K562 (cell line): ENCODE results near the gene CLIP1. TPM values are rescaled to one million over a fixed set of nuclear protein-coding genes. Genes with fewer than 3 reads are reported as not detected.

Experiments
- FOXK2 ChIP-seq, 2 experiments: fragments of 450-650 bp; IDR thresholded peaks in 1 of 2; conservative IDR thresholded peaks in 1 of 2; 2 replicates each; pipeline ENCODE4 v1.6.1; 2016; ENCODE audit warnings: low read depth in 2 of 2, mild to moderate bottlenecking in 1 of 2
- GABPA ChIP-seq: fragments of 200-800 bp; sonication (Bioruptor generic); conservative IDR thresholded peaks from 2 replicates; pipeline ENCODE4 v1.6.1; 2016; ENCODE audit warnings: low read depth, missing genetic modification characterization, missing compliant biosample characterization
- HEY1 ChIP-seq: fragments of 250-450 bp; sonication (Bioruptor Pico); IDR thresholded peaks from 2 replicates; pipeline ENCODE4 v1.5.0; 2020; ENCODE audit warnings: mild to moderate bottlenecking, moderate library complexity, borderline replicate concordance
- SAFB2 ChIP-seq: fragments of 200-400 bp; formaldehyde crosslinking; IDR thresholded peaks from 2 replicates; pipeline ENCODE4 v1.6.1; 2018; ENCODE audit warnings: borderline replicate concordance, low read length, low read depth, moderate library complexity; ENCODE audit not compliant: severe bottlenecking
- ZNF217 ChIP-seq: sonication (generic); formaldehyde crosslinking; IDR thresholded peaks from 2 replicates; pipeline ENCODE4 v1.8.0; 2022; ENCODE audit warnings: mild to moderate bottlenecking, missing genetic modification reagents
- ZNF282 ChIP-seq: sonication (generic); formaldehyde crosslinking; IDR thresholded peaks from 2 replicates; pipeline ENCODE4 v1.8.1; 2023; ENCODE audit warnings: missing genetic modification reagents
- ZNF444 ChIP-seq: fragments of 250-450 bp; sonication (Bioruptor Pico); IDR thresholded peaks from 2 replicates; pipeline ENCODE4 v1.4.0; 2020; ENCODE audit warnings: mild to moderate bottlenecking, moderate library complexity
- polyA plus RNA-seq, 8 experiments: library from polyadenylated mRNA; depleted of rRNA in 4 of 8; stranded (reverse) in 5 of 8; unstranded in 3 of 8; fragments of >200 nt; fragmentation: Nextera tagmentation in 2 of 8; fragmentation: Illumina TruSeq in 1 of 8; extraction: Ambion mirVana in 2 of 8; extraction: Trizol in 1 of 8; gene quantifications; 2 replicates each; pipeline versions ENCODE4 v1.2.1 to v1.2.3, GENCODE V29; 2011 to 2014; ENCODE audit warnings: inconsistent platforms in 1 of 8, missing spikeins in 1 of 8
- total RNA-seq, 7 experiments: library from RNA; depleted of rRNA in 6 of 7; stranded (reverse); fragments of >200 nt in 6 of 7; fragmentation: Illumina TruSeq in 2 of 7; extraction: Trizol in 2 of 7; gene quantifications; 2 replicates each; pipeline versions ENCODE4 v1.2.1 to v1.2.3, GENCODE V29; 2011 to 2021; ENCODE audit warnings: low replicate concordance in 1 of 7
- TF ChIP-seq, protein P1 (sequence below), 2 experiments: fragments of 450-650 bp; formaldehyde crosslinking in 1 of 2; IDR thresholded peaks; 2 replicates each; pipeline versions ENCODE4 v1.4.0 to v1.6.1; 2014 to 2020; ENCODE audit warnings: mild to moderate bottlenecking in 2 of 2, borderline replicate concordance in 1 of 2, low read depth in 1 of 2
- TF ChIP-seq, protein P2 (sequence below): sonication (generic); formaldehyde crosslinking; IDR thresholded peaks from 2 replicates; pipeline ENCODE4 v1.8.0; 2023; ENCODE audit warnings: mild to moderate bottlenecking, missing genetic modification reagents
- TF ChIP-seq, protein P3 (sequence below): sonication (generic); formaldehyde crosslinking; IDR thresholded peaks from 2 replicates; pipeline ENCODE4 v1.8.0; 2022; ENCODE audit warnings: missing genetic modification reagents, mild to moderate bottlenecking, moderate library complexity, borderline replicate concordance
- TF ChIP-seq, protein P4 (sequence below): sonication (generic); IDR thresholded peaks from 2 replicates; pipeline ENCODE4 v1.6.1; 2016

CLIP1 gene
- total and polyA plus RNA-seq, 9 of the 15 experiments (the other 6 are each of a cell fraction or from before 2014, with no cell fraction given) = 5.8 to 33.9 (median 27.6) TPM

DNA sequence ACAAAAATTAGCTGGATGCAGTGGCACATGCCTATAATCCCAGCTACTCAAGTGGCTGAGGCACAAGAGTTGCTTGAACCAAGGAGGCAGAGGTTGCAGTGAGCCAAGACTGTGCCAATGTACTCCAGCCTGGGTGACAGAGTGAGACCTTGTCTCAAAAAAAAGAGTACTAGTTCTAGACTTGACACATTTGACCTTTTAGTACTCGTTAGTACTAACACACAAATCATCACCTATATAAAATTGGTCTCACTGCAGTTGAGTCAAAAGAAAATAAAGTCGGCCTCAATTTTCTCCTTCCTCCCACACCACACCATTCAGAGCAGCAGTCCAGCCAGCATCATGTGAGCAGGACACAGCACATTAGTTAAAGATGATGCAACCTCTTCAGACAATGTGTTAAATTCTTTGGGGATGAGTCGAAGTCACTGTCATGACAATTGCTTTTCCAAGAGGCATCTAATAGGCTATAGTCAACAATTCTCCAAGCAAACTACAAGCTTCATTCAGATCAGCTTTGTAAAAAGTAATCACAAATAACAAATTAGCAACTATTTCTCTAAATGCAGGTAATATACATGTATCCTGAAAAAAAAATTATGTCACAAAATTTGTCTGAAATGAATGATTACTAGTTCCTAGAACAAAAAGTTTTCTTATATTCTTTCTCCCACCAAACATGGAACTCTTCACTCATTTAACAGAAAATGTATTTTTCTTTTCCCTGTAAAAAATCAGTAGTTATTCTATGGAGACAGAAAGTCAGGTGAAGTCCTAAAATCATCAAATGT is 55.6 kb downstream of the CLIP1 start (continued):
- 0 out of 4 replicates have a peak, but pooled peaks of 1 of the 2 experiments have one; percentile 31 for TF ChIP-seq FOXK2 (conservative IDR thresholded peaks at IDR 0.05 in 1 of 2, IDR thresholded peaks at IDR 0.05 in 1 of 2; ENCODE audit: low read depth in 2 of 2)
- TF ChIP-seq HEY1 (CRISPR knock-in tag) = no peak
- TF ChIP-seq SAFB2 = no peak
- TF ChIP-seq, protein P1, sequence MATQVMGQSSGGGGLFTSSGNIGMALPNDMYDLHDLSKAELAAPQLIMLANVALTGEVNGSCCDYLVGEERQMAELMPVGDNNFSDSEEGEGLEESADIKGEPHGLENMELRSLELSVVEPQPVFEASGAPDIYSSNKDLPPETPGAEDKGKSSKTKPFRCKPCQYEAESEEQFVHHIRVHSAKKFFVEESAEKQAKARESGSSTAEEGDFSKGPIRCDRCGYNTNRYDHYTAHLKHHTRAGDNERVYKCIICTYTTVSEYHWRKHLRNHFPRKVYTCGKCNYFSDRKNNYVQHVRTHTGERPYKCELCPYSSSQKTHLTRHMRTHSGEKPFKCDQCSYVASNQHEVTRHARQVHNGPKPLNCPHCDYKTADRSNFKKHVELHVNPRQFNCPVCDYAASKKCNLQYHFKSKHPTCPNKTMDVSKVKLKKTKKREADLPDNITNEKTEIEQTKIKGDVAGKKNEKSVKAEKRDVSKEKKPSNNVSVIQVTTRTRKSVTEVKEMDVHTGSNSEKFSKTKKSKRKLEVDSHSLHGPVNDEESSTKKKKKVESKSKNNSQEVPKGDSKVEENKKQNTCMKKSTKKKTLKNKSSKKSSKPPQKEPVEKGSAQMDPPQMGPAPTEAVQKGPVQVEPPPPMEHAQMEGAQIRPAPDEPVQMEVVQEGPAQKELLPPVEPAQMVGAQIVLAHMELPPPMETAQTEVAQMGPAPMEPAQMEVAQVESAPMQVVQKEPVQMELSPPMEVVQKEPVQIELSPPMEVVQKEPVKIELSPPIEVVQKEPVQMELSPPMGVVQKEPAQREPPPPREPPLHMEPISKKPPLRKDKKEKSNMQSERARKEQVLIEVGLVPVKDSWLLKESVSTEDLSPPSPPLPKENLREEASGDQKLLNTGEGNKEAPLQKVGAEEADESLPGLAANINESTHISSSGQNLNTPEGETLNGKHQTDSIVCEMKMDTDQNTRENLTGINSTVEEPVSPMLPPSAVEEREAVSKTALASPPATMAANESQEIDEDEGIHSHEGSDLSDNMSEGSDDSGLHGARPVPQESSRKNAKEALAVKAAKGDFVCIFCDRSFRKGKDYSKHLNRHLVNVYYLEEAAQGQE (IDR thresholded peaks at IDR 0.05; ENCODE audit: borderline replicate concordance) = no peak; the same call in 1 of the 2 replicates
- TF ChIP-seq, protein P1 (CRISPR knock-in tag; IDR thresholded peaks at IDR 0.05; ENCODE audit: low read depth) = no peak
- TF ChIP-seq GABPA (tag) = no peak
- TF ChIP-seq ZNF444 (CRISPR knock-in tag) = 0 out of 2 replicates have a peak, but pooled peaks have one; percentile 5
- TF ChIP-seq, protein P2, sequence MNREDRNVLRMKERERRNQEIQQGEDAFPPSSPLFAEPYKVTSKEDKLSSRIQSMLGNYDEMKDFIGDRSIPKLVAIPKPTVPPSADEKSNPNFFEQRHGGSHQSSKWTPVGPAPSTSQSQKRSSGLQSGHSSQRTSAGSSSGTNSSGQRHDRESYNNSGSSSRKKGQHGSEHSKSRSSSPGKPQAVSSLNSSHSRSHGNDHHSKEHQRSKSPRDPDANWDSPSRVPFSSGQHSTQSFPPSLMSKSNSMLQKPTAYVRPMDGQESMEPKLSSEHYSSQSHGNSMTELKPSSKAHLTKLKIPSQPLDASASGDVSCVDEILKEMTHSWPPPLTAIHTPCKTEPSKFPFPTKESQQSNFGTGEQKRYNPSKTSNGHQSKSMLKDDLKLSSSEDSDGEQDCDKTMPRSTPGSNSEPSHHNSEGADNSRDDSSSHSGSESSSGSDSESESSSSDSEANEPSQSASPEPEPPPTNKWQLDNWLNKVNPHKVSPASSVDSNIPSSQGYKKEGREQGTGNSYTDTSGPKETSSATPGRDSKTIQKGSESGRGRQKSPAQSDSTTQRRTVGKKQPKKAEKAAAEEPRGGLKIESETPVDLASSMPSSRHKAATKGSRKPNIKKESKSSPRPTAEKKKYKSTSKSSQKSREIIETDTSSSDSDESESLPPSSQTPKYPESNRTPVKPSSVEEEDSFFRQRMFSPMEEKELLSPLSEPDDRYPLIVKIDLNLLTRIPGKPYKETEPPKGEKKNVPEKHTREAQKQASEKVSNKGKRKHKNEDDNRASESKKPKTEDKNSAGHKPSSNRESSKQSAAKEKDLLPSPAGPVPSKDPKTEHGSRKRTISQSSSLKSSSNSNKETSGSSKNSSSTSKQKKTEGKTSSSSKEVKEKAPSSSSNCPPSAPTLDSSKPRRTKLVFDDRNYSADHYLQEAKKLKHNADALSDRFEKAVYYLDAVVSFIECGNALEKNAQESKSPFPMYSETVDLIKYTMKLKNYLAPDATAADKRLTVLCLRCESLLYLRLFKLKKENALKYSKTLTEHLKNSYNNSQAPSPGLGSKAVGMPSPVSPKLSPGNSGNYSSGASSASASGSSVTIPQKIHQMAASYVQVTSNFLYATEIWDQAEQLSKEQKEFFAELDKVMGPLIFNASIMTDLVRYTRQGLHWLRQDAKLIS = no peak
- no peak for TF ChIP-seq ZNF217 (CRISPR knock-in tag)
- TF ChIP-seq, protein P3, sequence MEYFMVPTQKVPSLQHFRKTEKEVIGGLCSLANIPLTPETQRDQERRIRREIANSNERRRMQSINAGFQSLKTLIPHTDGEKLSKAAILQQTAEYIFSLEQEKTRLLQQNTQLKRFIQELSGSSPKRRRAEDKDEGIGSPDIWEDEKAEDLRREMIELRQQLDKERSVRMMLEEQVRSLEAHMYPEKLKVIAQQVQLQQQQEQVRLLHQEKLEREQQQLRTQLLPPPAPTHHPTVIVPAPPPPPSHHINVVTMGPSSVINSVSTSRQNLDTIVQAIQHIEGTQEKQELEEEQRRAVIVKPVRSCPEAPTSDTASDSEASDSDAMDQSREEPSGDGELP (CRISPR knock-in tag) = no peak
- no peak for TF ChIP-seq ZNF282 (CRISPR knock-in tag)
- TF ChIP-seq, protein P4, sequence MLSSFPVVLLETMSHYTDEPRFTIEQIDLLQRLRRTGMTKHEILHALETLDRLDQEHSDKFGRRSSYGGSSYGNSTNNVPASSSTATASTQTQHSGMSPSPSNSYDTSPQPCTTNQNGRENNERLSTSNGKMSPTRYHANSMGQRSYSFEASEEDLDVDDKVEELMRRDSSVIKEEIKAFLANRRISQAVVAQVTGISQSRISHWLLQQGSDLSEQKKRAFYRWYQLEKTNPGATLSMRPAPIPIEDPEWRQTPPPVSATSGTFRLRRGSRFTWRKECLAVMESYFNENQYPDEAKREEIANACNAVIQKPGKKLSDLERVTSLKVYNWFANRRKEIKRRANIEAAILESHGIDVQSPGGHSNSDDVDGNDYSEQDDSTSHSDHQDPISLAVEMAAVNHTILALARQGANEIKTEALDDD = peak; percentile 46; the same call in 1 of the 2 replicates
